ENCODE data around the gene MEI1.
A peak's percentile ranks its signal among the peaks of the same experiment; 100 is the strongest.
"Not testable (repeated sequence)": the region's sequence is repeated elsewhere in the genome, so short reads cannot be mapped to it uniquely, and the experiment has no call there.

MEI1 gene

GRCh38 chr22:41819257-41819656 lies 120.0 kb downstream of the MEI1 start:
- DNase-seq (ENCODE audit: low read depth in 2 of 2, low spot score in 1 of 2) = no peak

GRCh38 chr22:41820447-41820846 lies 121.1 kb downstream of the MEI1 start:
- DNase-seq (ENCODE audit: low read depth in 2 of 2, low spot score in 1 of 2) = no peak

- DNase-seq (ENCODE audit: low read depth in 2 of 2, low spot score in 1 of 2) = no peak
Measured at GRCh38 chr22:41821471-41822316, 122.4 kb downstream of the MEI1 start.

- peak in 1 of 2 donors; percentile 1 for DNase-seq (ENCODE audit: low read depth in 2 of 2, low spot score in 1 of 2)
Measured at GRCh38 chr22:41822317-41823057, 123.2 kb downstream of the MEI1 start.

GRCh38 chr22:41823797-41824196 lies 124.5 kb downstream of the MEI1 start:
- DNase-seq (ENCODE audit: low read depth in 2 of 2, low spot score in 1 of 2) = no peak

- no peak for DNase-seq (ENCODE audit: low read depth in 2 of 2, low spot score in 1 of 2)
Measured at GRCh38 chr22:41825376-41825775, 126.1 kb downstream of the MEI1 start.

GRCh38 chr22:41826021-41826420 lies 126.7 kb downstream of the MEI1 start:
- DNase-seq (ENCODE audit: low read depth in 2 of 2, low spot score in 1 of 2) = no peak

- no peak for DNase-seq (ENCODE audit: low read depth in 2 of 2, low spot score in 1 of 2)
Measured at GRCh38 chr22:41826430-41827383, 127.4 kb downstream of the MEI1 start.

- DNase-seq (ENCODE audit: low read depth in 2 of 2, low spot score in 1 of 2) = no peak
Measured at GRCh38 chr22:41827671-41828070, 128.4 kb downstream of the MEI1 start.

GRCh38 chr22:41828516-41828915 lies 129.2 kb downstream of the MEI1 start:
- no peak for DNase-seq (ENCODE audit: low read depth in 2 of 2, low spot score in 1 of 2)

GRCh38 chr22:41830174-41830573 lies 130.9 kb downstream of the MEI1 start:
- peak in 1 of 2 donors; percentile 3 for DNase-seq (ENCODE audit: low read depth in 2 of 2, low spot score in 1 of 2)

- no peak for DNase-seq (ENCODE audit: low read depth in 2 of 2, low spot score in 1 of 2)
Measured at GRCh38 chr22:41831383-41831782, 132.1 kb downstream of the MEI1 start.

GRCh38 chr22:41831828-41832552 lies 132.7 kb downstream of the MEI1 start:
- no peak for DNase-seq (ENCODE audit: low read depth in 2 of 2, low spot score in 1 of 2)

GRCh38 chr22:41832553-41833368 lies 133.5 kb downstream of the MEI1 start, which contains the start of gene SREBF2:
SREBF2 (plus strand) TSS chr22:41833105; CDS start chr22:41833271, 166 bp downstream.
- DNase-seq (ENCODE audit: low read depth in 2 of 2, low spot score in 1 of 2) = peak; percentile 97

- DNase-seq (ENCODE audit: low read depth in 2 of 2, low spot score in 1 of 2) = peak in 1 of 2 donors; percentile 11
Measured at GRCh38 chr22:41833369-41834004, 134.2 kb downstream of the MEI1 start.

- no peak for DNase-seq (ENCODE audit: low read depth in 2 of 2, low spot score in 1 of 2)
Measured at GRCh38 chr22:41834005-41834944, 135.0 kb downstream of the MEI1 start.

- not testable (repeated sequence) for DNase-seq (ENCODE audit: low read depth in 2 of 2, low spot score in 1 of 2)
Measured at GRCh38 chr22:41835462-41835861, 136.2 kb downstream of the MEI1 start.

- no peak for DNase-seq (ENCODE audit: low read depth in 2 of 2, low spot score in 1 of 2)
Measured at GRCh38 chr22:41836551-41836950, 137.2 kb downstream of the MEI1 start.

Measured in stimulated activated CD8-positive, alpha-beta memory T cell treated with anti-CD3 and anti-CD28 coated beads, Interleukin-4, amount 100 ng/mL, for 1 hour (primary cell).